HepG2 (cell line): ENCODE measurements around the gene ZNF786. TPM values are rescaled to one million over a fixed set of nuclear protein-coding genes. Genes with fewer than 3 reads are reported as not detected.

Source experiments
- ATAC-seq: fragments of 200-7000 bp; cut with Tn5 transposase; 3 replicates; pipeline ENCODE4 v1.9.1; 2020; ENCODE audit warnings: mild to moderate bottlenecking, moderate library complexity
- BruUV-seq: library from RNA; stranded (reverse); fragments of 400-500 nt; replicated peaks from 2 replicates; lab custom pipeline; 2021; lab: Mats Ljungman, UMichigan
- CTCF ChIA-PET: fragments of 300-600 bp; formaldehyde crosslinking; extraction: SDS; loops from one replicate; lab custom pipeline; 2021; ENCODE audit warnings: low total read pairs, inconsistent platforms, low intra/inter-chr PET ratio; lab: Yijun Ruan, JAX
- POLR2A ChIA-PET: fragments of 350-600 bp; sonication (Branson Sonifier 250); formaldehyde crosslinking; loops from one replicate; lab custom pipeline; 2020; ENCODE audit warnings: antibody characterized with exemption, inconsistent platforms; lab: Yijun Ruan, JAX
- DNase-seq: peaks from one replicate; pipeline ENCODE4 v3.0.0-alpha.2; 2015; ENCODE audit warnings: low spot score
- FAIRE-seq: peaks from 3 replicates; lab custom pipeline; 2011; peaks lifted over from hg19 to GRCh38; lab: Jason Lieb, UNC
- H2AFZ ChIP-seq: one replicate; pipeline ENCODE4 v1.6.1; 2011; ENCODE audit warnings: low read length, inconsistent platforms
- H3K27ac ChIP-seq: fragments of 300-600 bp; 3 replicates; pipeline ENCODE4 v1.8.0; 2011; ENCODE audit warnings: mixed run types, mild to moderate bottlenecking, mixed read lengths, low read length, inconsistent platforms; ENCODE audit not compliant: insufficient read depth; ENCODE audit errors: extremely low read length
- H3K27me3 ChIP-seq, 2 experiments: fragments of 200-600 bp in 1 of 2; 2 replicates in 1 of 2; 3 replicates in 1 of 2; pipeline versions ENCODE4 v1.6.0 to v1.8.0; 2011; ENCODE audit warnings: low read length in 2 of 2, mild to moderate bottlenecking in 2 of 2, moderate library complexity in 2 of 2, inconsistent platforms in 1 of 2; ENCODE audit not compliant: insufficient read depth in 2 of 2, control insufficient read depth in 1 of 2
- H3K36me3 ChIP-seq, 2 experiments: fragments of 200-600 bp in 1 of 2; replicated peaks in 1 of 2; 2 replicates in 1 of 2; 3 replicates in 1 of 2; pipeline versions ENCODE4 v1.5.1 to v1.8.0; 2011; ENCODE audit warnings: low read length in 2 of 2, inconsistent platforms in 1 of 2; ENCODE audit not compliant: insufficient read depth in 2 of 2, control insufficient read depth in 1 of 2
- H3K4me1 ChIP-seq: 2 replicates; pipeline ENCODE4 v1.5.1; 2012; ENCODE audit warnings: low read length, inconsistent platforms; ENCODE audit not compliant: insufficient read depth
- H3K4me2 ChIP-seq: 2 replicates; pipeline ENCODE4 v1.6.0; 2011; ENCODE audit warnings: low read depth, low read length, inconsistent platforms
- H3K4me3 ChIP-seq, 3 experiments: fragments of 200-600 bp in 1 of 3; sonication (generic), shearing (Covaris generic) in 1 of 3; replicated peaks in 1 of 3; 2 replicates each; pipeline ENCODE4 v1.5.1; 2011 to 2016; ENCODE audit warnings: low read length in 3 of 3, inconsistent platforms in 2 of 3, low read depth in 2 of 3, mild to moderate bottlenecking in 2 of 3, control low read depth in 1 of 3, mixed read lengths in 1 of 3; ENCODE audit not compliant: insufficient read depth in 1 of 3
- H3K79me2 ChIP-seq: one replicate; pipeline ENCODE4 v1.6.1; 2011; ENCODE audit warnings: low read length, inconsistent platforms; ENCODE audit not compliant: insufficient read depth
- H3K9ac ChIP-seq: 2 replicates; pipeline ENCODE4 v1.6.0; 2011; ENCODE audit warnings: mild to moderate bottlenecking, low read depth, low read length, inconsistent platforms; ENCODE audit not compliant: insufficient read depth
- H3K9me3 ChIP-seq: 2 replicates; pipeline ENCODE4 v1.5.1; 2012; ENCODE audit warnings: mild to moderate bottlenecking, low read length
- H4K20me1 ChIP-seq: 2 replicates; pipeline ENCODE4 v1.6.0; 2011; ENCODE audit warnings: inconsistent platforms, mild to moderate bottlenecking, low read length, moderate library complexity; ENCODE audit not compliant: insufficient read depth
- ATRX ChIP-seq: sonication (generic); formaldehyde crosslinking; IDR thresholded peaks from 2 replicates; pipeline ENCODE4 v1.4.0; 2020; ENCODE audit warnings: missing genetic modification reagents, borderline replicate concordance
- BRD4 ChIP-seq: sonication (generic); formaldehyde crosslinking; IDR thresholded peaks from 2 replicates; pipeline ENCODE4 v1.4.0; 2020; ENCODE audit warnings: missing genetic modification reagents
- CCDC6 ChIP-seq: sonication (generic); formaldehyde crosslinking; IDR thresholded peaks from 2 replicates; pipeline ENCODE4 v1.8.1; 2022; ENCODE audit warnings: mild to moderate bottlenecking, missing genetic modification reagents, moderate library complexity
- FOXM1 ChIP-seq: sonication (generic); formaldehyde crosslinking; IDR thresholded peaks from 2 replicates; pipeline ENCODE4 v1.5.0; 2020; ENCODE audit warnings: missing genetic modification reagents
- KLF13 ChIP-seq: sonication (generic); formaldehyde crosslinking; IDR thresholded peaks from 2 replicates; pipeline ENCODE4 v1.4.0; 2020; ENCODE audit warnings: mild to moderate bottlenecking, missing genetic modification reagents
- LCORL ChIP-seq, 2 experiments: fragments of 450-650 bp in 1 of 2; sonication (generic) in 1 of 2; formaldehyde crosslinking in 1 of 2; IDR thresholded peaks; 2 replicates each; pipeline versions ENCODE4 v1.5.0 to v1.6.1; 2017 to 2020; ENCODE audit warnings: antibody characterized with exemption in 1 of 2, missing genetic modification reagents in 1 of 2
- MAZ ChIP-seq, 2 experiments: sonication (generic) in 1 of 2; formaldehyde crosslinking in 1 of 2; IDR thresholded peaks; 2 replicates each; pipeline versions ENCODE4 v1.5.0 to v1.6.1; 2012 to 2020; ENCODE audit warnings: low read depth in 2 of 2, mild to moderate bottlenecking in 2 of 2, borderline replicate concordance in 1 of 2, improper control_type of control experiment in 1 of 2, low read length in 1 of 2, missing genetic modification reagents in 1 of 2, moderate library complexity in 1 of 2
- MBNL3 ChIP-seq: fragments of 250-450 bp; sonication (Bioruptor Pico); conservative IDR thresholded peaks from 2 replicates; pipeline ENCODE4 v1.8.0; 2022; ENCODE audit warnings: mild to moderate bottlenecking, inconsistent platforms
- PAX8 ChIP-seq: sonication (generic); formaldehyde crosslinking; IDR thresholded peaks from 2 replicates; pipeline ENCODE4 v1.8.0; 2022; ENCODE audit warnings: mild to moderate bottlenecking, missing genetic modification reagents, borderline replicate concordance
- YY1 ChIP-seq: IDR thresholded peaks from 2 replicates; pipeline ENCODE4 v1.6.1; 2011; ENCODE audit warnings: low read length, low read depth, moderate library complexity, mild to moderate bottlenecking; ENCODE audit not compliant: insufficient read depth, insufficient replicate concordance
- ZNF274 ChIP-seq: sonication (generic); formaldehyde crosslinking; IDR thresholded peaks from 2 replicates; pipeline ENCODE4 v1.5.1; 2020; ENCODE audit warnings: mild to moderate bottlenecking, missing genetic modification reagents
- ZNF549 ChIP-seq: sonication (generic); formaldehyde crosslinking; IDR thresholded peaks from 2 replicates; pipeline ENCODE4 v1.5.0; 2020; ENCODE audit warnings: missing genetic modification reagents
- WGBS: methylation state at CpG from one replicate; pipeline ENCODE4 v1.1.6; 2017; ENCODE audit warnings: low lambda C conversion rate; 5-methylcytosine and 5-hydroxymethylcytosine counted together
- in situ Hi-C: cut with HindIII; loops from 2 replicates; pipeline ENCODE4 v1.10.0; 2017; ENCODE audit warnings: low pct_unique_long_range_greater_than_20kb; ENCODE audit not compliant: extremely low pct_ligation_motif_present
- intact Hi-C: fragments of 100-400 bp; cut with micrococcal nuclease; formaldehyde crosslinking; loops from one replicate; pipeline ENCODE4 v1.10.0; 2022; ENCODE audit not compliant: unreplicated experiment
- polyA plus RNA-seq, 8 experiments: library from polyadenylated mRNA; depleted of rRNA in 3 of 8; stranded (reverse) in 7 of 8; unstranded in 1 of 8; fragments of >200 nt; fragmentation: Illumina TruSeq in 4 of 8; extraction: Trizol in 4 of 8; gene quantifications; 2 replicates each; pipeline versions ENCODE4 v1.2.1 to v1.2.3, GENCODE V29; 2011 to 2016; ENCODE audit warnings: low read depth in 4 of 8, missing spikeins in 1 of 8, mixed read lengths in 1 of 8; ENCODE audit not compliant: insufficient read depth in 1 of 8
- total RNA-seq, 5 experiments: library from RNA; depleted of rRNA; stranded (reverse); fragments of >200 nt; fragmentation: Illumina TruSeq; extraction: Trizol; gene quantifications; 2 replicates each; pipeline ENCODE4 v1.2.3, GENCODE V29; 2016; ENCODE audit warnings: low read depth in 1 of 5
- TF ChIP-seq, protein P1 (sequence below): fragments of 450-650 bp; IDR thresholded peaks from 2 replicates; pipeline ENCODE4 v1.6.1; 2017
- TF ChIP-seq, protein P2 (sequence below): conservative IDR thresholded peaks from 2 replicates; pipeline ENCODE4 v1.6.1; 2018; ENCODE audit warnings: missing genetic modification reagents
- TF ChIP-seq, protein P3 (sequence below): sonication (generic); formaldehyde crosslinking; IDR thresholded peaks from 2 replicates; pipeline ENCODE4 v1.9.0; 2022; ENCODE audit warnings: missing genetic modification reagents, mild to moderate bottlenecking, borderline replicate concordance

The ZNF786 gene
- total and polyA plus RNA-seq, 2 of the 13 experiments (the other 11 are each of a cell fraction or from before 2014, with no cell fraction given), result 2.0 to 4.0 TPM

- FAIRE-seq, result no peak
- CTCF ChIA-PET, result no interaction called here
- ATAC-seq, result no peak
These were observed 44.1 kb downstream of the ZNF786 start for GRCh38 chr7:149046416-149046815.

More at GRCh38 chr7:149046416-149046815, 44.1 kb downstream of the ZNF786 start:
- BruUV-seq, result no TSS peak
- in situ Hi-C loops, result no loop called here
- Histone ChIP-seq H2AFZ (no peak overlapping the region), H3K79me2 (no peaks in the 10 kb centered on the region), H3K9me3 (no peaks in the 10 kb centered on the region), H4K20me1 (no peaks in the 10 kb centered on the region), H3K4me3 (no peak overlapping the region), H3K9ac (no peak overlapping the region), H3K27ac (no peak overlapping the region), H3K27me3 (peaks cover 0 to 3% of the 10 kb centered on the region in 2 experiments; a peak in 2 of 5 replicates), H3K4me1 (no peaks in the 10 kb centered on the region), H3K4me2 (no peak overlapping the region), H3K36me3 (no peaks in the 10 kb centered on the region)
- WGBS, result 36% methylated on average over 2 of the region's 2 CpGs
- no peak for TF ChIP-seq FOXM1
- no peak for TF ChIP-seq ATRX (CRISPR knock-in tag)
- TF ChIP-seq, protein P1, sequence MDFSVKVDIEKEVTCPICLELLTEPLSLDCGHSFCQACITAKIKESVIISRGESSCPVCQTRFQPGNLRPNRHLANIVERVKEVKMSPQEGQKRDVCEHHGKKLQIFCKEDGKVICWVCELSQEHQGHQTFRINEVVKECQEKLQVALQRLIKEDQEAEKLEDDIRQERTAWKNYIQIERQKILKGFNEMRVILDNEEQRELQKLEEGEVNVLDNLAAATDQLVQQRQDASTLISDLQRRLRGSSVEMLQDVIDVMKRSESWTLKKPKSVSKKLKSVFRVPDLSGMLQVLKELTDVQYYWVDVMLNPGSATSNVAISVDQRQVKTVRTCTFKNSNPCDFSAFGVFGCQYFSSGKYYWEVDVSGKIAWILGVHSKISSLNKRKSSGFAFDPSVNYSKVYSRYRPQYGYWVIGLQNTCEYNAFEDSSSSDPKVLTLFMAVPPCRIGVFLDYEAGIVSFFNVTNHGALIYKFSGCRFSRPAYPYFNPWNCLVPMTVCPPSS, result no peak
- no peak for TF ChIP-seq CCDC6 (CRISPR knock-in tag)
- no peak for TF ChIP-seq MAZ (IDR thresholded peaks at IDR 0.05; ENCODE audit: borderline replicate concordance, low read depth, low read length)
- TF ChIP-seq MAZ (CRISPR knock-in tag; IDR thresholded peaks at IDR 0.05; ENCODE audit: low read depth), result no peak
- TF ChIP-seq KLF13 (CRISPR knock-in tag), result no peak
- TF ChIP-seq, protein P2, sequence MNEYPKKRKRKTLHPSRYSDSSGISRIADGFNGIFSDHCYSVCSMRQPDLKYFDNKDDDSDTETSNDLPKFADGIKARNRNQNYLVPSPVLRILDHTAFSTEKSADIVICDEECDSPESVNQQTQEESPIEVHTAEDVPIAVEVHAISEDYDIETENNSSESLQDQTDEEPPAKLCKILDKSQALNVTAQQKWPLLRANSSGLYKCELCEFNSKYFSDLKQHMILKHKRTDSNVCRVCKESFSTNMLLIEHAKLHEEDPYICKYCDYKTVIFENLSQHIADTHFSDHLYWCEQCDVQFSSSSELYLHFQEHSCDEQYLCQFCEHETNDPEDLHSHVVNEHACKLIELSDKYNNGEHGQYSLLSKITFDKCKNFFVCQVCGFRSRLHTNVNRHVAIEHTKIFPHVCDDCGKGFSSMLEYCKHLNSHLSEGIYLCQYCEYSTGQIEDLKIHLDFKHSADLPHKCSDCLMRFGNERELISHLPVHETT (CRISPR knock-in tag), result no peak
- no peak for TF ChIP-seq LCORL (IDR thresholded peaks at IDR 0.05)
- no peak for TF ChIP-seq LCORL (CRISPR knock-in tag; IDR thresholded peaks at IDR 0.05)
- no peak for TF ChIP-seq BRD4
- no peak for TF ChIP-seq YY1
- TF ChIP-seq, protein P3, sequence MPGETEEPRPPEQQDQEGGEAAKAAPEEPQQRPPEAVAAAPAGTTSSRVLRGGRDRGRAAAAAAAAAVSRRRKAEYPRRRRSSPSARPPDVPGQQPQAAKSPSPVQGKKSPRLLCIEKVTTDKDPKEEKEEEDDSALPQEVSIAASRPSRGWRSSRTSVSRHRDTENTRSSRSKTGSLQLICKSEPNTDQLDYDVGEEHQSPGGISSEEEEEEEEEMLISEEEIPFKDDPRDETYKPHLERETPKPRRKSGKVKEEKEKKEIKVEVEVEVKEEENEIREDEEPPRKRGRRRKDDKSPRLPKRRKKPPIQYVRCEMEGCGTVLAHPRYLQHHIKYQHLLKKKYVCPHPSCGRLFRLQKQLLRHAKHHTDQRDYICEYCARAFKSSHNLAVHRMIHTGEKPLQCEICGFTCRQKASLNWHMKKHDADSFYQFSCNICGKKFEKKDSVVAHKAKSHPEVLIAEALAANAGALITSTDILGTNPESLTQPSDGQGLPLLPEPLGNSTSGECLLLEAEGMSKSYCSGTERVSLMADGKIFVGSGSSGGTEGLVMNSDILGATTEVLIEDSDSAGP (CRISPR knock-in tag), result no peak
- no peak for TF ChIP-seq PAX8
- TF ChIP-seq MBNL3 (CRISPR knock-in tag), result no peak
- no peak for TF ChIP-seq ZNF274 (CRISPR knock-in tag)
- no peak for TF ChIP-seq ZNF549 (CRISPR knock-in tag)
- POLR2A ChIA-PET, result no interaction called here
- no peak for DNase-seq
- intact Hi-C loops, result no loop called here
